ENCODE data around the gene PAFAH1B2.
"Not testable (repeated sequence)": the region's sequence is repeated elsewhere in the genome, so short reads cannot be mapped to it uniquely, and the experiment has no call there.

PAFAH1B2 gene

DNA sequence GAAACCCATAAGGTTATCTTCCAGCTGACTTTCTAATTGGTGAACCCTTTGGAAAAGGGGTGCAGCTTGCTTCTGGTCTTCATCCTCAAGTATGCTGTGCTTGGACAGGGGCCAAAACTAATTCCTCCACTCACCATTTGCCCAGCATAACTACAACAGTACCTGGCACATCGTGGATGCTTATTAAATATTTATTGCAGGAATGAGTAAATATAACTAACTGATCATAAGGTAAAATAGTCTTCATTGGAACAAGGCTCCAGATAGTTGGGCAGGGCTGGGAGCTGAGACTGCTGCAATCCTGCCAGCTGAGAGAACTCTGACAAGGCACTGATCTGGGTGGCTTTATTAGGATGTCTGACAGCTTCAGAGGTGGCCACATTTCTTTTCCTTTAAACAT, 32.1 kb downstream of the PAFAH1B2 start:
- DNase-seq = no peak

GRCh38 chr11:117177534-117178209, 33.6 kb downstream of the PAFAH1B2 start:
- no peak for DNase-seq

GRCh38 chr11:117178210-117179034, 34.3 kb downstream of the PAFAH1B2 start, which contains the start of gene SIDT2:
TSS of gene SIDT2 (plus strand) at chr11:117178743. CDS start at chr11:117179264, 521 bp downstream.
- peak; percentile 35 for DNase-seq

GRCh38 chr11:117179048-117179999, 35.2 kb downstream of the PAFAH1B2 start:
- no peak for DNase-seq

GRCh38 chr11:117180020-117180419, 35.9 kb downstream of the PAFAH1B2 start:
- DNase-seq = no peak

DNA sequence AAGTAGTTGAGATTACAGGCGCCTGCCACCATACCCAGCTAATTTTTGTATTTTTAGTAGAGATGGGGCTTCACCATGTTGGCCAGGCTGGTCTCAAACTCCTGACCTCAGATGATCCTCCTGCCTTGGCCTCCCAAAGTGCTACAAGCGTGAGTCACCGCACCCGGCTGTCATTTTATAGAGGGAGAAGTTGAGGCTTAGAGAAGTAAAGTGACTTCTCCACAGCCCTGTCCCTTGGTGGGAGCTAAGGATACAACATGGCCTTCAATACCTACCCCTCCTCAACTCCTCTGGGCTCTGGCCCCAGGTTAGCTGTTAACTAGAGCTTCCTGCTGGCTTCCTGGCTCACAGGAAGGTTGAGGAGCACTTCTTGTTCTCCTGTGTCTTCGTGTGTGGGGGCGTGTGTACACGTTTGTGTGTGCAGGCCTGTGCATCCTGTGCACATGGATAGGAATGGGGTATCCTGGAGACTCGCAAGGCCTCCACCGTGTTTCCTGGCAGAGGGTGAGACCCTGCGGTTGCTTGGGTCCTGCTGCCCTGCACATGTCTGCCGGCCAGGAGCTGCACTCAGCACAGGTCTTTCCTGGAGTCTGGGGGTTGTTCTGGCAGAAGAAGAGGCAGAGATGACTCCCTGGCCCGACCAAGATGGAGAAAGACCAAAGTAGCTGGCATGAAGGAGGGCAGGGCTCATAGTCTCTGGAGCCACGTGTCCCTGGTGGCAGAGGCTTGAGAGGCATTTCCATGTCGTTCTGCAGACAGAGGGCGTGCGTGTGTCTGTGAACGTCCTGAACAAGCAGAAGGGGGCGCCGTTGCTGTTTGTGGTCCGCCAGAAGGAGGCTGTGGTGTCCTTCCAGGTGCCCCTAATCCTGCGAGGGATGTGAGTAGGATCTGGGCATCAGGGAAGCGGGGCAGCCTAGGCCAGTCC, 36.8 kb downstream of the PAFAH1B2 start:
- DNase-seq = no peak

GRCh38 chr11:117181586-117182550, 37.8 kb downstream of the PAFAH1B2 start:
- no peak for DNase-seq

- DNase-seq = no peak
These were observed 38.5 kb downstream of the PAFAH1B2 start for GRCh38 chr11:117182551-117182935.

DNA sequence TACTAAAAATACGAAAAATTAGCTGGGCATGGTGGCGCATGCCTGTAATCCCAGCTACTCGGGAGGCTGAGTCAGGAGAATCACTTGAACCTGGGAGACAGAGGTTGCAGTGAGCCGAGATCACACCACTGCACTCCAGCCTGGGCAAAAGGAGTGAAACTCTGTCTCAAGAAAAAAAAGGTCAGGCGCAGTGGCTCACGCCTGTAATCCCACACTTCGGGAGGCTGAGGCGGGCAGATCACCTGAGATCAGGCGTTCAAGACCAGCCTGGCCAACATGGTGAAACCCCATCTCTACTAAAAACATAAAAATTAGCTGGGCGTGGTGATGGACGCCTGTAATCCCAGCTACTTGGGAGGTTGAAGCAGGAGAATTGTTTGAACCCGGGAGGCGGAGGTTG, 39.1 kb downstream of the PAFAH1B2 start:
- DNase-seq = not testable (repeated sequence)

- DNase-seq = no peak
These were observed 39.8 kb downstream of the PAFAH1B2 start for GRCh38 chr11:117183724-117184349.

GRCh38 chr11:117185736-117186430, 41.8 kb downstream of the PAFAH1B2 start:
- DNase-seq = no peak

- no peak for DNase-seq
These were observed 42.3 kb downstream of the PAFAH1B2 start for GRCh38 chr11:117186431-117186761.

GRCh38 chr11:117187007-117187406, 42.9 kb downstream of the PAFAH1B2 start:
- DNase-seq = no peak

DNA sequence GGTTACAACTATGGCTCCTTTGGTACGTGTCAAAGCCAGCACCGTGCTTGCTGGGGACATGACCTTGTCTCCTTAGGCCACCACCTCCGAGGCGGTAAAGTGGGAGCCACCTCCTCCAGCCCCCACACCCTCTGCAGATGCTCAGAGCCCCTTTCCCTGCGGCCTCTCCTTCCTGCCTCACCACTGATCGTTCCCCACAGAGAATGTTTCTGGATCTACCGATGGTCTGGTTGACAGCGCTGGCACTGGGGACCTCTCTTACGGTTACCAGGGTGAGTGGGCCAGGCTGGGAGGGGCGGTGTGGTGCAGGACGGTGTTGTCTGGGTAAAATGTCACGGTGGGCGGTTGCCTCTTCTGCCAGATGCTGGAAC, 43.3 kb downstream of the PAFAH1B2 start:
- DNase-seq = no peak

DNA sequence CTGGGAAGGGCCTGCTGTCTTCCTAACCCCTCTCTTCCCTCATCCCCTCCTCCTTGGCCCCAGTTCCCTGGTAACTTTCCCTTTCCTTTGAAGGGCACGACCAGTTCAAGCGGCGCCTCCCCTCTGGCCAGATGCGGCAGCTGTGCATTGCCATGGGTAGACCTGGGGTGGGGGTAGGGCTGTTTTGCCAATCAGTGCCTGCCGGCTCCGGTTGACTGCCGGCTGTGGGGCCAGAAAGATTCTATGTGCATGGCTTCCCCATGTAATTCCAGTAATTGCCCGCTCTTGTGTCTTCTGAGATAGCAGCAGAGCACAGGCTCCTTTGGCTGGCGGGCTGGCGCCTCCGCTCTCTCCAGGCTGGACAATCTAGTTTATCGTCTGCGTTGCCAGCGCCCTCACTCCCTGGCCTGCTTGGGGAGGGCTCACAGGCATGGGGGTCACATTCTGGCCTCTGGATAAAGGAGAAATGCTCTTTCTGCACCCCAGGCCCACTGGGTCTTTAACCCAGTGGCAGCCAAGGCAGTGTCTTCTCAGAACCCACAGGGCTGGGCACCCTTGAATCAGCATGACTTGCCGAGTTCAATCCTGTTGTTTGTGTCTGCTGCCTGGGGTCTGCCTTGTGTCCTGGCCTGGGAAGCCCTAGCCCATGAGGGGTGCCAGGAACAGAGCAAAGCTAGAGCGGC, 43.9 kb downstream of the PAFAH1B2 start:
- DNase-seq = no peak

DNA sequence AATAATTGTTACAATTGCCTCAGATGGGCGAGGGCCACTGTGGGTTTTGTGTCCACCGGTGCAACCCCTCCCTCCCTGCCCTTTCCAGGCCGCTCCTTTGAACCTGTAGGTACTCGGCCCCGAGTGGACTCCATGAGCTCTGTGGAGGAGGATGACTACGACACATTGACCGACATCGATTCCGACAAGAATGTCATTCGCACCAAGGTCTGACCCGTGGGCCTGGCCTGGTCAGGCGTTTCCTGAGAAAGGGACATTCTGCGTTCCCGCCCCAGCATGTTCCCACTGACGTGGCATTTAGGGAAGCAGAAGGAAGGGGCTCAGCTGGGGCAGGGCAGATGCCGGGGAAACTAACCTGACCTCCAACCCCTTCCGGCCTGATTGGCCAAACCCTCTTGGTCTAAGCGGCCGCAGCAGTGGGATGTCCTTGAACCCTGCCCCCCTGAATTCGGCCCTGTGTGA, 44.6 kb downstream of the PAFAH1B2 start:
- no peak for DNase-seq

- no peak for DNase-seq
These were observed 45.3 kb downstream of the PAFAH1B2 start for GRCh38 chr11:117189191-117189940.

DNA sequence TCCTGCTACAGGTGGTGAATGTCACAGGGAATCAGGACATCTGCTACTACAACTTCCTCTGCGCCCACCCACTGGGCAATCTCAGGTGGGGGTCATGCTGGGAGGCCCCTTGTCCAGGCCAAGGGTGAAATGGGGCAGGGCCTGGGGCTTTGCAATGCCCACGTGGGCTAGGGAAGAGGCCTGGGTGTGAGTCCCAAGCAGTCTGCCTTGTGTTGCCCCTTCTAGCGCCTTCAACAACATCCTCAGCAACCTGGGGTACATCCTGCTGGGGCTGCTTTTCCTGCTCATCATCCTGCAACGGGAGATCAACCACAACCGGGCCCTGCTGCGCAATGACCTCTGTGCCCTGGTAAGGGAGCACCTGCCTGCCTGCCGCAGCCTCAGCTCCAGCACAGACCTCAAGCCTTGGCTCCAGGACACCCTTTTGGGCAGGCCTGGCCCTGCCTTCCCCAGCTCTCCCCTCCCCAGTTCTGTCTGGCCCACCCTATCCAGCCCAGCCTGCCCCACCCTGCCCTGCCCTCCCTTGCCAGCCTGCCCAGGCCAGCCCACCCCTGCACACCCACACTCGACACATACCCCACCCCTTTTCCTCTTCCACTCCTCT, 46.0 kb downstream of the PAFAH1B2 start:
- no peak for DNase-seq

All from NCI-H1417 treated with DMSO at 0.1 percent for 48 hours (cell line).